ENCODE data around the gene SHISA7. TPM values are rescaled to one million over a fixed set of nuclear protein-coding genes. Genes with fewer than 3 reads are reported as not detected.
A peak's percentile ranks its signal among the peaks of the same experiment; 100 is the strongest.

Gene SHISA7
- total RNA-seq, 5 donors from 2014 or later (not counting 1 experiment from before 2014, with no cell fraction given), result not detected

GRCh38 chr19:55484593-55485438 is 41.7 kb upstream of the SHISA7 start, which contains the start of gene NAT14:
NAT14 (plus strand) TSS chr19:55485188; CDS start chr19:55485709, 521 bp downstream.
- H3K27me3 ChIP-seq (replicated peaks in 1 of 2; ENCODE audit: control insufficient read depth in 2 of 2, extremely low read depth in 1 of 2, insufficient read depth in 2 of 2, low read length in 1 of 2), result peaks cover 0 to 21% of the 10 kb centered on the region in 2 experiments
- Mint-ChIP-seq H3K36me3 (peaks cover 3% of the 10 kb centered on the region), H3K27ac (peak within 1 kb of the TSS; percentile 61 to 72), H3K27me3 (no peaks in the 10 kb centered on the region), H3K4me3 (peak within 1 kb of the TSS; percentile 72 to 83 (median 74)), H3K4me1 (peaks cover 9 to 14% (median 14%) of the 10 kb centered on the region in 3 donors), H3K9me3 (no peaks in the 10 kb centered on the region)
- H3K4me3 ChIP-seq (ENCODE audit: control insufficient read depth in 1 of 2, extremely low read depth in 1 of 2, low read length in 1 of 2), result peak within 1 kb of the TSS; percentile 55 to 67
- H3K36me3 ChIP-seq (ENCODE audit: control insufficient read depth in 2 of 2, extremely low read depth in 1 of 2, insufficient read depth in 1 of 2, low read length in 1 of 2), result peaks cover 6 to 11% of the 10 kb centered on the region in 2 donors
- H3K27ac ChIP-seq (ENCODE audit: low read length), result peak within 1 kb of the TSS; percentile 65
- ATAC-seq (replicated peaks in 1 of 4) (peak; percentile 66 to 80 (median 70)), DNase-seq (peak in 32 of 35 experiments; percentile 24 to 80 (median 50))
- 3% methylated on average over 64 of the region's 78 CpGs for WGBS (ENCODE audit: insufficient coverage)
- H3K9me3 ChIP-seq, result no peaks in the 10 kb centered on the region
- CTCF ChIA-PET, result interaction anchor here in 1 of 2 donors (0.8 to 1.1 kb wide), 2 partner anchors 19 to 115 kb away, joined by 3 to 6 read pairs; partner anchors contain the start of gene ZNF524
- POLR2A ChIA-PET, result interaction anchor here in 1 of 2 donors (0.6 kb wide), 1 partner anchor 146 kb away, joined by 9 read pairs; no protein-coding TSS in a partner anchor
- H3K4me1 ChIP-seq (ENCODE audit: control insufficient read depth in 1 of 2, extremely low read depth in 1 of 2, insufficient read depth in 2 of 2, low read length in 2 of 2), result peaks cover 7 to 29% of the 10 kb centered on the region in 2 experiments

DNA sequence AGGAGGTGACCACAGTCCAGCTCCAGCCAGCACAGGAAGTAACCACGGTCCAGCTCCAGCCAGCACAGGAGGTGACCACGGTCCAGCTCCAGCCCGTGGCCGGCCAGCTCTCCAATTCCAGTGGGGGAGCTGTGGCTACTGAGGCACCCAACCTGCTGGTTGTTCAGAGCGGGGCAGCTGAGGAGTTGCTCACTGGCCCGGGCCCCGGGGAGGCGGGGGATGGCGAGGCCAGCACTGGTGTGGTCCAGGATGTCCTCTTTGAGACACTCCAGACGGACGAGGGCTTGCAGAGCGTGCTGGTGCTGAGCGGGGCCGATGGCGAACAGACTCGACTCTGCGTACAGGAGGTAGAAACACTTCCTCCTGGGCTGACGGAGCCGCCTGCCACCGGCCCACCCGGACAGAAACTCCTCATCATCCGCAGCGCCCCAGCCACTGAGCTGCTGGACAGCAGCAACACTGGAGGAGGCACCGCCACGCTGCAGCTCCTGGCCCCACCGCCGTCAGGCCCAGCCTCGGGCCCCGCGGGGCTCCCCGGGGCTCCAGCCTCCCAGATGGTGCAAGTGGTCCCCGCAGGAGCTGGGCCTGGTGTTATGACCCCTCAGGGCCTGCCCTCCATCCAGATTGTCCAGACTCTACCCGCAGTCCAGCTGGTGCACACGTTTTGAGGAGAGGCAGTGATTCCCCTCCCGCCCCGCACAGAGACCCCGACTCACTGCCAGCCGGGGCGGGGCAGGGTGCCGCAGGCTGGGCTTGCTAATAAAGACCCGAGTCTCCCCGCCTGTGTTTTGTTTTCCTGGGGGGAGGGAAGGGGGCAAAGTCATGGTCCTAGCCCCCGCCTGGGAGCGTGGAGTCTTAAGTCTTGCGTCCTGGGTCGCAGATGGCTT is 40.8 kb upstream of the SHISA7 start:
- Histone ChIP-seq H3K27ac (ENCODE audit: low read length) (peak overlapping the region; percentile 65), H3K4me1 (ENCODE audit: control insufficient read depth in 1 of 2, extremely low read depth in 1 of 2, insufficient read depth in 2 of 2, low read length in 2 of 2) (peaks cover 7 to 29% of the 10 kb centered on the region in 2 experiments), H3K36me3 (ENCODE audit: control insufficient read depth in 2 of 2, extremely low read depth in 1 of 2, insufficient read depth in 1 of 2, low read length in 1 of 2) (peaks cover 8 to 11% of the 10 kb centered on the region in 2 donors), H3K4me3 (ENCODE audit: control insufficient read depth in 1 of 2, extremely low read depth in 1 of 2, low read length in 1 of 2) (peak overlapping the region; percentile 55 to 67), H3K27me3 (replicated peaks in 1 of 2; ENCODE audit: control insufficient read depth in 2 of 2, extremely low read depth in 1 of 2, insufficient read depth in 2 of 2, low read length in 1 of 2) (peaks cover 0 to 16% of the 10 kb centered on the region in 2 experiments), H3K9me3 (no peaks in the 10 kb centered on the region)
- CTCF ChIA-PET, result no interaction called here
- ATAC-seq (replicated peaks in 1 of 4), result no peak
- Mint-ChIP-seq H3K36me3 (peaks cover 3% of the 10 kb centered on the region), H3K9me3 (no peaks in the 10 kb centered on the region), H3K4me1 (peaks cover 14 to 23% (median 23%) of the 10 kb centered on the region in 3 donors), H3K4me3 (peak overlapping the region; percentile 54 to 83 (median 72)), H3K27me3 (no peaks in the 10 kb centered on the region), H3K27ac (no peak overlapping the region)
- POLR2A ChIA-PET, result interaction anchor here in 1 of 2 donors (0.6 kb wide), 1 partner anchor 146 kb away, joined by 9 read pairs; no protein-coding TSS in a partner anchor
- WGBS (ENCODE audit: insufficient coverage), result 91% methylated on average over 45 of the region's 46 CpGs
- no peak for DNase-seq

DNA sequence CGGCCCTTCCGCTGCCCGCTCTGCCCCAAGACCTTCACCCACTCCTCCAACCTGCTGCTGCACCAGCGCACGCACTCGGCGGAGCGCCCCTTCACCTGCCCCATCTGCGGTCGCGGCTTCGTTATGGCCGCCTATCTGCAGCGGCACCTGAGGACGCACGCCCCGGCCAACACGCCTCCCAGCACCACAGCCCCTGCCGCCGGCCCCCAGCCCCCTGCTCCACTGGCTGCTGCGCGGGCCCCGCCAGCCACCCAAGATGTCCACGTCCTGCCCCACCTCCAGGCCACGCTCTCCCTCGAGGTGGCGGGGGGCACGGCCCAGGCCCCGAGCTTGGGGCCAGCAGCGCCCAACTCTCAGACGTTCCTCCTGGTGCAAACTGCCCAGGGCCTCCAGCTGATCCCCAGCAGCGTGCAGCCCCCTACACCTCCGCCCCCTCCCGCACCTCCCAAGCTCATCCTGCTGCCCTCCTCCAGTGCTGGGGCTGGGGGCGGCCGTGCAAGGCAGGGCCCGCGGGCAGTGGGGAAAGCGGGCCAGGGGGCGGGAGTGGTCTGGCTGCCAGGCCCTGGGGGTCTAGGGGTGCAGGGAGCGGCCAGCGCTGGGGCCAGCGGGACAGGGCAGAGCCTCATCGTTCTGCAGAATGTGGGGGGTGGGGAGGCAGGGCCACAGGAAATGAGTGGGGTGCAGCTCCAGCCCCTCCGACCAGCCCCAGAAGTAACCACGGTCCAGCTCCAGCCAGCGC is 40.0 kb upstream of the SHISA7 start:
- no peak for ATAC-seq (replicated peaks in 1 of 4)
- Histone ChIP-seq H3K27me3 (replicated peaks in 1 of 2; ENCODE audit: control insufficient read depth in 2 of 2, extremely low read depth in 1 of 2, insufficient read depth in 2 of 2, low read length in 1 of 2) (peaks cover 0 to 16% of the 10 kb centered on the region in 2 experiments), H3K27ac (ENCODE audit: low read length) (no peak overlapping the region), H3K4me3 (ENCODE audit: control insufficient read depth in 1 of 2, extremely low read depth in 1 of 2, low read length in 1 of 2) (no peak overlapping the region), H3K36me3 (ENCODE audit: control insufficient read depth in 2 of 2, extremely low read depth in 1 of 2, insufficient read depth in 1 of 2, low read length in 1 of 2) (peaks cover 8 to 11% of the 10 kb centered on the region in 2 donors), H3K9me3 (no peaks in the 10 kb centered on the region), H3K4me1 (ENCODE audit: control insufficient read depth in 1 of 2, extremely low read depth in 1 of 2, insufficient read depth in 2 of 2, low read length in 2 of 2) (peaks cover 7 to 32% of the 10 kb centered on the region in 2 experiments)
- DNase-seq, result no peak
- peaks cover 21 to 31% (median 31%) of the 10 kb centered on the region in 3 donors for H3K4me1 Mint-ChIP-seq
- 98% methylated on average over 37 of the region's 47 CpGs for whole genome bisulfite sequencing (ENCODE audit: insufficient coverage)
- ChIA-PET CTCF (no interaction called here), POLR2A (no interaction called here)
- no peaks in the 10 kb centered on the region for H3K27me3 Mint-ChIP-seq
- no peak overlapping the region for H3K27ac Mint-ChIP-seq
- no peaks in the 10 kb centered on the region for H3K9me3 Mint-ChIP-seq
- peaks cover 5% of the 10 kb centered on the region for H3K36me3 Mint-ChIP-seq
- H3K4me3 Mint-ChIP-seq, result peak overlapping the region in 1 of 3 donors; percentile 25

DNA sequence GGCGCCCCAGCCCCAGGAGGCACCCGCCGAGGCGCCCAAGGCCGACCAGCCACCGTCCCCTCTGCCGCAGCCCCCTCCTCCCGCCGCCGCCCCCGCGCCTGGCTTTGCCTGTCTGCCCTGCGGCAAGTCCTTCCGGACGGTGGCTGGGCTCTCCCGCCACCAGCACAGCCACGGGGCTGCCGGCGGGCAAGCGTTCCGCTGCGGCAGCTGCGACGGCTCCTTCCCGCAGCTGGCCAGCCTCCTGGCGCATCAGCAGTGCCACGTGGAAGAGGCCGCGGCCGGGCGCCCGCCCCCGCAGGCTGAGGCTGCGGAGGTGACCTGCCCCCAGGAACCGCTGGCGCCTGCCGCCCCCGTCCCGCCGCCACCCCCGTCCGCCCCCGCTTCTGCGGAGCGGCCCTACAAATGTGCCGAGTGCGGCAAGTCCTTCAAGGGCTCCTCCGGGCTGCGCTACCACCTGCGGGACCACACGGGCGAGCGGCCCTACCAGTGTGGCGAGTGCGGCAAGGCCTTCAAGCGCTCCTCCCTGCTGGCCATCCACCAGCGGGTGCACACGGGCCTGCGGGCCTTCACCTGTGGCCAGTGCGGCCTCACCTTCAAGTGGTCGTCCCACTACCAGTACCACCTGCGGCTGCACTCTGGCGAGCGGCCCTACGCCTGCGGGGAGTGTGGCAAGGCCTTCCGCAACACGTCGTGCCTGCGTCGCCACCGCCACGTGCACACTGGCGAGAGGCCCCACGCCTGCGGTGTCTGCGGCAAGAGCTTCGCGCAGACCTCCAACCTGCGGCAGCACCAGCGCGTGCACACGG is 39.3 kb upstream of the SHISA7 start:
- CTCF ChIA-PET, result interaction anchor here in 1 of 2 donors (0.5 kb wide), 1 partner anchor 335 kb away, joined by 3 read pairs; no protein-coding TSS in a partner anchor
- WGBS (ENCODE audit: insufficient coverage), result 97% methylated on average over 67 of the region's 83 CpGs
- H3K27me3 ChIP-seq (replicated peaks in 1 of 2; ENCODE audit: control insufficient read depth in 2 of 2, extremely low read depth in 1 of 2, insufficient read depth in 2 of 2, low read length in 1 of 2), result peaks cover 0 to 16% of the 10 kb centered on the region in 2 experiments
- Mint-ChIP-seq H3K36me3 (peaks cover 8% of the 10 kb centered on the region), H3K27ac (no peak overlapping the region), H3K27me3 (no peaks in the 10 kb centered on the region), H3K9me3 (no peaks in the 10 kb centered on the region), H3K4me1 (peaks cover 27 to 37% (median 37%) of the 10 kb centered on the region in 3 donors), H3K4me3 (peak overlapping the region in 1 of 3 donors; percentile 25)
- H3K4me3 ChIP-seq (ENCODE audit: control insufficient read depth in 1 of 2, extremely low read depth in 1 of 2, low read length in 1 of 2), result no peak overlapping the region
- POLR2A ChIA-PET, result interaction anchor here in 1 of 2 donors (0.7 kb wide), 1 partner anchor 28 kb away, joined by 3 read pairs; no protein-coding TSS in a partner anchor
- no peak overlapping the region for H3K27ac ChIP-seq (ENCODE audit: low read length)
- DNase-seq (no peak), ATAC-seq (replicated peaks in 1 of 4) (no peak)
- H3K4me1 ChIP-seq (ENCODE audit: control insufficient read depth in 1 of 2, extremely low read depth in 1 of 2, insufficient read depth in 2 of 2, low read length in 2 of 2), result peaks cover 7 to 40% of the 10 kb centered on the region in 2 experiments
- peaks cover 8 to 11% of the 10 kb centered on the region in 2 donors for H3K36me3 ChIP-seq (ENCODE audit: control insufficient read depth in 2 of 2, extremely low read depth in 1 of 2, insufficient read depth in 1 of 2, low read length in 1 of 2)
- no peaks in the 10 kb centered on the region for H3K9me3 ChIP-seq

DNA sequence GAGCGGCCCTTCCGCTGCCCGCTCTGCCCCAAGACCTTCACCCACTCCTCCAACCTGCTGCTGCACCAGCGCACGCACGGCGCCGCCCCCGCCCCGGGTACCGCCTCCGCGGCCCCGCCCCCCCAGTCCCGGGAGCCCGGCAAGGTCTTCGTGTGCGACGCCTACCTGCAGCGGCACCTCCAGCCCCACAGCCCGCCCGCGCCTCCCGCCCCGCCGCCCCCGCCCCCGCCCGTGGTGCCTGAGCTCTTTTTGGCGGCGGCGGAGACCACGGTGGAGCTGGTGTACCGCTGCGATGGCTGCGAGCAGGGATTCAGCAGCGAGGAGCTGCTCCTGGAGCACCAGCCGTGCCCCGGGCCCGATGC is 38.7 kb upstream of the SHISA7 start:
- ATAC-seq (replicated peaks in 1 of 4) (no peak), DNase-seq (no peak)
- CTCF ChIA-PET, result interaction anchor here in 1 of 2 donors (0.5 kb wide), 1 partner anchor 335 kb away, joined by 3 read pairs; no protein-coding TSS in a partner anchor
- Histone ChIP-seq H3K36me3 (ENCODE audit: control insufficient read depth in 2 of 2, extremely low read depth in 1 of 2, insufficient read depth in 1 of 2, low read length in 1 of 2) (peaks cover 8 to 11% of the 10 kb centered on the region in 2 donors), H3K4me3 (ENCODE audit: control insufficient read depth in 1 of 2, extremely low read depth in 1 of 2, low read length in 1 of 2) (no peak overlapping the region), H3K4me1 (ENCODE audit: control insufficient read depth in 1 of 2, extremely low read depth in 1 of 2, insufficient read depth in 2 of 2, low read length in 2 of 2) (peaks cover 7 to 46% of the 10 kb centered on the region in 2 experiments), H3K9me3 (no peaks in the 10 kb centered on the region), H3K27me3 (replicated peaks in 1 of 2; ENCODE audit: control insufficient read depth in 2 of 2, extremely low read depth in 1 of 2, insufficient read depth in 2 of 2, low read length in 1 of 2) (peaks cover 0 to 16% of the 10 kb centered on the region in 2 experiments), H3K27ac (ENCODE audit: low read length) (no peak overlapping the region)
- Mint-ChIP-seq H3K9me3 (no peaks in the 10 kb centered on the region), H3K4me1 (peaks cover 29 to 40% (median 37%) of the 10 kb centered on the region in 3 donors), H3K27ac (no peak overlapping the region), H3K4me3 (no peak overlapping the region), H3K27me3 (no peaks in the 10 kb centered on the region), H3K36me3 (peaks cover 8% of the 10 kb centered on the region)
- POLR2A ChIA-PET, result interaction anchor here in 1 of 2 donors (0.5 to 0.7 kb wide), 2 partner anchors 29 to 263 kb away, joined by 3 to 11 read pairs; no protein-coding TSS in a partner anchor
- 99% methylated on average over 11 of the region's 40 CpGs for WGBS (ENCODE audit: insufficient coverage)
